ENCODE data around the gene LIMA1.
"Not testable (repeated sequence)": the region's sequence is repeated elsewhere in the genome, so short reads cannot be mapped to it uniquely, and the experiment has no call there.

Gene LIMA1

DNA sequence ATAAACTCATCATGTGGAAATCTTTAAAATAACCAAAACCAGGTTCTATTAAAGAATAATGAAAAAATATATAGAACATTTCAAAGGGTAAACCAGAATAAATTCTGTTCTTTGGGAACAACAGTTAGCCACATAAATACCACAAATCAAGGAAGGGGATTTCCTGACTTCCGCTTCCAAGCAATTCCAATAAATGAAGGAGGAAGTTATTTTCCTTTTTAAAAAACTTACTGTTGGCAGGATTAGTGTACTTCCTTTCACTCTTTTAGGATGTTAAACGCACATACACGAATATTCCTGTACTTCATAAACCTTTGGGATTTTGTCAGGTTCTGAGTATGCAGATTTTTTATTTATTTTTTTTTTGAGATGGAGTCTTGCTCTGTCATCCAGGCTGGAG is 13.7 kb upstream of the LIMA1 start:
- TF ChIP-seq, protein P1, sequence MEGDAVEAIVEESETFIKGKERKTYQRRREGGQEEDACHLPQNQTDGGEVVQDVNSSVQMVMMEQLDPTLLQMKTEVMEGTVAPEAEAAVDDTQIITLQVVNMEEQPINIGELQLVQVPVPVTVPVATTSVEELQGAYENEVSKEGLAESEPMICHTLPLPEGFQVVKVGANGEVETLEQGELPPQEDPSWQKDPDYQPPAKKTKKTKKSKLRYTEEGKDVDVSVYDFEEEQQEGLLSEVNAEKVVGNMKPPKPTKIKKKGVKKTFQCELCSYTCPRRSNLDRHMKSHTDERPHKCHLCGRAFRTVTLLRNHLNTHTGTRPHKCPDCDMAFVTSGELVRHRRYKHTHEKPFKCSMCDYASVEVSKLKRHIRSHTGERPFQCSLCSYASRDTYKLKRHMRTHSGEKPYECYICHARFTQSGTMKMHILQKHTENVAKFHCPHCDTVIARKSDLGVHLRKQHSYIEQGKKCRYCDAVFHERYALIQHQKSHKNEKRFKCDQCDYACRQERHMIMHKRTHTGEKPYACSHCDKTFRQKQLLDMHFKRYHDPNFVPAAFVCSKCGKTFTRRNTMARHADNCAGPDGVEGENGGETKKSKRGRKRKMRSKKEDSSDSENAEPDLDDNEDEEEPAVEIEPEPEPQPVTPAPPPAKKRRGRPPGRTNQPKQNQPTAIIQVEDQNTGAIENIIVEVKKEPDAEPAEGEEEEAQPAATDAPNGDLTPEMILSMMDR (IDR thresholded peaks at IDR 0.05; ENCODE audit: extremely low read depth, missing control alignments): no peak
- no peak for DNase-seq (ENCODE audit: low spot score)

DNA sequence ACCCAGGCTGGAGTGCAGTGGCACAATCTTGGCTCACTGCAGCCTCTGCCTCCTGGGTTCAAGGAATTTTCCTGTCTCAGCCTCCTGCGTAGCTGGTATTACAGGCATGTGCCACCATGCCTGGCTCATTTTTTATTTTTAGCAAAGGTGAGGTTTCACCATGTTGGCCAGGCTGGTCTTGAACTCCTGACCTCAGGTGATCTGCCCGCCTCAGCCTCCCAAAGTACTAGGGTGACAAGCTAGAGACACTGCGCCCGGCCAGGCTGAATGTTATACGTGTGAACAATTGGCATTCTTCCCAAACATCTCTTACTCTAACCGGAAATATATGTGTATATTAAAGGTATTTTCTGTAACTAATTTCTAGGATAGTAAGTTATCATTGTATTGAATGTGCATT is 13.2 kb upstream of the LIMA1 start:
- TF ChIP-seq, protein P1 (IDR thresholded peaks at IDR 0.05; ENCODE audit: extremely low read depth, missing control alignments): no peak
- no peak for DNase-seq (ENCODE audit: low spot score)

DNA sequence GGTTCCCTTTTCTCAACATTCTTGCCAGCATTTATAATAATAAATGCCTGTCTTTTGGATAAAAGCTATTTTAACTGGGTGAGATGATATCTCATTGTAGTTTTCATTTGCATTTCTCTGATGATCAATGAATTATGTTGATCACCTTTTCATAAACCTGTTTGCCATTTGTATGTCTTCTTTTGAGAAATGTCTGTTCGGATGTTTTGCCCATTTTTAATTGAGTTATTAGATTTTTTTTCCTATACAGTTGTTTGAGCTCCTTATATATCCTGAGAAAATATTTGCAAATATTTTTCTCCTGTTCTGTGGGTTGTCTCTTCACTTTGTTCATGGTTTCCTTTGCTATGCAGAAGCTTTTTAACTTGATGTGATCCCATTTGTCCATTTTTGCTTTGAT is 8.1 kb upstream of the LIMA1 start:
- TF ChIP-seq, protein P1 (IDR thresholded peaks at IDR 0.05; ENCODE audit: extremely low read depth, missing control alignments): no peak
- no peak for DNase-seq (ENCODE audit: low spot score)

DNA sequence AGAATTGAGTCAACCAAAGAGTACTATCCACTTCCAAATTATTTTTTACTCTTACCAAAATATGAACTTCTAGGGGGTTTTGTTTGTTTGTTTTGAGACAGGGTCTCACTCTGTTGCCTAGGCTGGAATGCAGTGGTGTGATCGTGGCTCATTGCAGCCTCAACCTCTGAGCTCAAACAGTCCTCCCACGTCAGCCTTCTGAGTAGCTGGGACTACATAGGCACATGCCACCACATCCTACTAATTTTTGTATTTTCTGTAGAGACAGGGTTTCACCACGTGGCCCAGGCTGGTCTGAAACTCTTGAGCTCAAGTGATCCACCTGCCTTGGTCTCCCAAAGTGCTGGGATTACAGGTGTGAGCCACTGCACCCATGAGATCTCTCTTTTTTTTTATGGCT is 7.4 kb upstream of the LIMA1 start:
- DNase-seq (ENCODE audit: low spot score): not testable (repeated sequence)

DNA sequence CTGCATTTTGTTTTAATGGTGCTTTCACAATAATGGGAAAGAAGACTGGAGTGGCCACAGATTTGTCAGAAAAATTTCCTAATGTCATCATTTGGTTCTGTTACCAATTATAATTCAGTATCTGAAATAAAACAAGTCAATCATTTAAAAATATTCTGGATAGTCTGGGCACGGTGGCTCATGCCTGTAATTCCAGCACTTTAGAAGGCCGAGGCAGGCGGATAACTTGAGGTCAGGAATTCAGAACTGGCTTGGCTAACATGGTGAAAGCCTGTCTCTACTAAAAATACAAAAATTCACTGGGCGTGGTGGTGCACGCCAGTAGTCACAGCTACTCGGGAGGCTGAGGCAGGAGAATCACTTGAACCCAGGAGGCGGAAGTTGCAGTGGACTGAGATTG is 4.0 kb upstream of the LIMA1 start:
- DNase-seq (ENCODE audit: low spot score): no peak
- TF ChIP-seq, protein P1 (IDR thresholded peaks at IDR 0.05; ENCODE audit: extremely low read depth, missing control alignments): no peak

DNA sequence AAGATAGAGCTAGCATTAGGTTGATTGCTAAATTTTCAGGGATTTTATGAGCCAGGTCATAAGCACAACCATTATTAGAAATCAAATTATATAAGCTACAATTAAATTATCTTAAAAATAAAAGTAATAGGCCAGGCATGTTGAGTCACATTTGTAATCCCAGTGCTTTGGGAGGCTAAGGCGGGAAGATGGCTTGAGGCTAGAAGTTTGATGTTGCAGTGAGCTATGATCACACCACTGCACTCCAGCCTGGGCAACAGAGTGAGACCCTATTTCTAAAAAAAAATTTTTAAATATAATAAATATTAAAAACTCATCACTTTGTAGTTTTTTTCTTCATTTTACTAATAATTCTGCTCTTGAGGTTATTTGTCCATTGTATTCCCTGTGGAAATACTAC is 1.9 kb upstream of the LIMA1 start:
- DNase-seq (ENCODE audit: low spot score): no peak
- TF ChIP-seq, protein P1 (IDR thresholded peaks at IDR 0.05; ENCODE audit: extremely low read depth, missing control alignments): no peak

DNA sequence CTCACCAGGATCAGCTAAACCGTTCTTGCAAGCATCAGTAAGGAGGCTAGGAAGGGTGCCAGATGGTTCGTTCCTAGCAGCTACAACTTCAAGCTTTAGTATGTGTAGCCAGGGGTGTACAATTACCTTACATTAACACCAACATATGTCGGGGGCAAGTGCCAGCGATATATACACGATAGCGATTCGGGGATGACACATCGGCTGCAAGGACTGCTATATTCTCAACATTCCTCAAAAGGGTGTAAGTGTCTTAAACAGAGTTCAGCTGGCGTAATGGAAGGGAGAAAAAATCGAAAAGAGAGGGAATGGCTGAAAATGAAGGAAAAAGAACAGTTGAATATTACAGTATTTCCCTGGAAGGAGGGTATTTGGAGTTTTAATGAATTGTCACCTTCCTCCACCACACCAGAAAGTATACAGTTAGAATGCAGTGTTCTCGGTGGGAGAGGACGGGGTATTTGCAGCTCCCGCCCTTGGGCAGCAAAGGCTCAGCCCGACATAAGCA is 545 bp downstream of the LIMA1 start:
- TF ChIP-seq, protein P1 (IDR thresholded peaks at IDR 0.05; ENCODE audit: extremely low read depth, missing control alignments): no peak
- DNase-seq (ENCODE audit: low spot score): no peak

DNA sequence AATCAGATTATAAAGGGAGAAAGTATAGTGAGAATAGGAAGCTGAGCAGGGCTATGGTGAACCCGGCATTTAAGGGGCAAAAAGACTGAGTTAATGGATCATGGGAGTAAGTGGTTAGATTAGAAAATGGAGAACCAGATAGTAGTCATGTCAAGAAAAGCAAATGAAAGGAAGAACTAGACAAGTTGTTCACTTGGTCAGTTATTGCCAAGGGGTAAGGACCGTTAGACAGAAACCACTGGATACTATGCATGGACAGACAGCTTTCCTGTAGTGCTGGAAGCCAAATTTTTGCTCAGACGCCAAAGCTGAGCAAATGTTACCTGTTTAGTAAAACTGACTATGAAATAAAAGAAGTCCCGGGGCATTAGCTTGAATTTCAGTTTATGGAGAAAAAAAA is 3.8 kb downstream of the LIMA1 start:
- TF ChIP-seq, protein P1 (IDR thresholded peaks at IDR 0.05; ENCODE audit: extremely low read depth, missing control alignments): no peak

More for the DNA sequence above, 3.8 kb downstream of the LIMA1 start:
- no peak for DNase-seq (ENCODE audit: low spot score)
